ENCODE results near the gene DERL2.

DNA sequence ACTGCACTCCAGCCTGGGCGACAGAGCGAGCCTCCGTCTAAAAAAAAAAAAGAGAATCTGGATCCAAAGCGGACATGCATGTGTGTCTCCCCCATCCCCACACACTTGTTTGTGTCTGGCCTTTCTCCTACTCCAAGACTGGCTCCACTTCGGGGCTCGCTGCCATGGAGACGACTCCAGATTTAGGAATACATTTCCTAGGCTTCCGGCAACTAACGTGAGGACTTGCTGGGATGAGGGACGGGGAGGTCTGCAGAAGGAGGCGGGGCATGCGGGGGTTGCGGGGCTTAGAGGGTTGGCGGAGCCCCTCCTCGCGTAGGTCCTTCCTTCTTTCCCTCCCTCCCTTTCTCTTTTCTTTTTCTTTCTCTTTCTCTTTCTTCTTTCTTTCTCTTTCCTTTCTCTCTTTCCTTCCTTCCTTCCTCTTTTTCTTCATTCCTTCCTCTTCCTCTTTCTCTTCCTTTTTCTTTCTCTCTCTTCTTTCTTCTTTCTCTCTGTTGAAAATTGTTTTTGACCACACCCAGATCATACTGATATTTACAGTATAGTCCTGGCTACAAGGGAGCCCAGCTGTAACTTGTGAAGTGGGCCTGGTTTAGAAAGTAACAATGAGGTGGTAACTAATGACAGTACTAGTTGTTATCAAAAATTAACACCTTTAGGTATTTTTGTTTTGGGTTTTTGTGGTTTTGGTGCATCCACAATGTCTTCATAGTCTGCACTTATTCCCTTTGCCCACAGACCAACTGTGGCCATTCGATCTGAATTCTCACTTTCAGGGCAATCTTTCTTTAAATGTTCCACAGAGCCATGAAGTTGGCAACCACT lies 25.6 kb upstream of the DERL2 start:
- TF ChIP-seq, protein P1, sequence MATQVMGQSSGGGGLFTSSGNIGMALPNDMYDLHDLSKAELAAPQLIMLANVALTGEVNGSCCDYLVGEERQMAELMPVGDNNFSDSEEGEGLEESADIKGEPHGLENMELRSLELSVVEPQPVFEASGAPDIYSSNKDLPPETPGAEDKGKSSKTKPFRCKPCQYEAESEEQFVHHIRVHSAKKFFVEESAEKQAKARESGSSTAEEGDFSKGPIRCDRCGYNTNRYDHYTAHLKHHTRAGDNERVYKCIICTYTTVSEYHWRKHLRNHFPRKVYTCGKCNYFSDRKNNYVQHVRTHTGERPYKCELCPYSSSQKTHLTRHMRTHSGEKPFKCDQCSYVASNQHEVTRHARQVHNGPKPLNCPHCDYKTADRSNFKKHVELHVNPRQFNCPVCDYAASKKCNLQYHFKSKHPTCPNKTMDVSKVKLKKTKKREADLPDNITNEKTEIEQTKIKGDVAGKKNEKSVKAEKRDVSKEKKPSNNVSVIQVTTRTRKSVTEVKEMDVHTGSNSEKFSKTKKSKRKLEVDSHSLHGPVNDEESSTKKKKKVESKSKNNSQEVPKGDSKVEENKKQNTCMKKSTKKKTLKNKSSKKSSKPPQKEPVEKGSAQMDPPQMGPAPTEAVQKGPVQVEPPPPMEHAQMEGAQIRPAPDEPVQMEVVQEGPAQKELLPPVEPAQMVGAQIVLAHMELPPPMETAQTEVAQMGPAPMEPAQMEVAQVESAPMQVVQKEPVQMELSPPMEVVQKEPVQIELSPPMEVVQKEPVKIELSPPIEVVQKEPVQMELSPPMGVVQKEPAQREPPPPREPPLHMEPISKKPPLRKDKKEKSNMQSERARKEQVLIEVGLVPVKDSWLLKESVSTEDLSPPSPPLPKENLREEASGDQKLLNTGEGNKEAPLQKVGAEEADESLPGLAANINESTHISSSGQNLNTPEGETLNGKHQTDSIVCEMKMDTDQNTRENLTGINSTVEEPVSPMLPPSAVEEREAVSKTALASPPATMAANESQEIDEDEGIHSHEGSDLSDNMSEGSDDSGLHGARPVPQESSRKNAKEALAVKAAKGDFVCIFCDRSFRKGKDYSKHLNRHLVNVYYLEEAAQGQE (IDR thresholded peaks at IDR 0.05; ENCODE audit: insufficient read depth in 1 of 2, low read depth in 2 of 2, low read length in 2 of 2) = no peak
- no peak for TF ChIP-seq TAF1 (IDR thresholded peaks at IDR 0.05; ENCODE audit: borderline replicate concordance, insufficient read depth, low read length)
